HG03558 (cell line): ENCODE data around the gene TFCP2L1.
"Not testable (repeated sequence)": the region's sequence is repeated elsewhere in the genome, so short reads cannot be mapped to it uniquely, and the experiment has no call there.

ENCODE experiments used
- ATAC-seq: cut with Tn5 transposase; IDR thresholded peaks from one replicate; pipeline ENCODE4 v1.9.1; 2021; ENCODE audit warnings: moderate number of reproducible peaks; ENCODE audit not compliant: unreplicated experiment; ENCODE audit errors: extremely low read depth

Gene TFCP2L1

DNA sequence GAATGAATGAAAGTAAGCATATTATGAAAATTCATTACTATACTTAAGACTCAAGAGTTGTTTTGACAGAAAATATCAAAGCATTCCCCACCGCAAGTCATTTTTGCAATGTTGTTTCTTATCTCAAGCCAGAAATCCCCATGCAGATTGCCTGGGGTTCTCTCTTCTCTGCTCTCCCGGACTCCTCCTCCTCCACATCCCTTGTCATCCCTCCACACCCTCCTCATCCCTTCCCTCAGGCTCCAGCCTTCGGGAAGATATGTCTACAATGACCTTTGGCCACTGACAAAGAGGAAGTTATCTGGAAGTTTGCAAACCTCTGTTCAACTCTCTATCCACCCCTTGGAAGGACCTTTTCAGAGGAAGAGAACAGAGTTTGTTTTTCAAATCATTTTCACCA lies 11.9 kb downstream of the TFCP2L1 start:
- ATAC-seq = no peak

- ATAC-seq = no peak
Measured at GRCh38 chr2:121272596-121272995, 12.4 kb downstream of the TFCP2L1 start.

- not testable (repeated sequence) for ATAC-seq
Measured at GRCh38 chr2:121269436-121269835, 15.6 kb downstream of the TFCP2L1 start.

DNA sequence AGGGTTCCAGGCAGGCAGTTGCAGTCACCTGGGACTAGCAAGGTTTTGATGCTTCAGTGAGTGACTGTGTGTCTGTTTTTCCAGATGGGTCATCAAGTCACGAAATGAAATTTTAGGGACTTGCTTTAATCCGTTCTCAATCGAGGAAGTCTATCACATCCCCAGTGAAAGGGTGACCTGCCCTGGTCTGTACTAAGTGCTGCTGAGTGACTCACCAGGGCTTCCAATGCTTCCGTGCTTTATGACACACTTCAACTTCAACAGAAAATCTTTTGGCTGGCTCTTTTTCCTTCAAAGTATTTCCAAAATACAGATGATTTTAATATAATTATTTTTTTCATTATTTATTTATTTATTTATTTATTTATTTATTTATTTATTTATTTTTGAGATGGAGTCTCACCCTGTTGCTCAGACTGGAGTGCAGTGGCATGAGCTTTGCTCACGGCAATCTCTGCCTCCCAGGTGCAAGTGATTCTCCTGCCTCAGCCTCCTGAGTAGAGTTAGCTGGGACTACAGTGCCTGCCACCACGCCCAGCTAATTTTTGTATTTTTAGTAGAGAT lies 18.4 kb downstream of the TFCP2L1 start:
- ATAC-seq = no peak

DNA sequence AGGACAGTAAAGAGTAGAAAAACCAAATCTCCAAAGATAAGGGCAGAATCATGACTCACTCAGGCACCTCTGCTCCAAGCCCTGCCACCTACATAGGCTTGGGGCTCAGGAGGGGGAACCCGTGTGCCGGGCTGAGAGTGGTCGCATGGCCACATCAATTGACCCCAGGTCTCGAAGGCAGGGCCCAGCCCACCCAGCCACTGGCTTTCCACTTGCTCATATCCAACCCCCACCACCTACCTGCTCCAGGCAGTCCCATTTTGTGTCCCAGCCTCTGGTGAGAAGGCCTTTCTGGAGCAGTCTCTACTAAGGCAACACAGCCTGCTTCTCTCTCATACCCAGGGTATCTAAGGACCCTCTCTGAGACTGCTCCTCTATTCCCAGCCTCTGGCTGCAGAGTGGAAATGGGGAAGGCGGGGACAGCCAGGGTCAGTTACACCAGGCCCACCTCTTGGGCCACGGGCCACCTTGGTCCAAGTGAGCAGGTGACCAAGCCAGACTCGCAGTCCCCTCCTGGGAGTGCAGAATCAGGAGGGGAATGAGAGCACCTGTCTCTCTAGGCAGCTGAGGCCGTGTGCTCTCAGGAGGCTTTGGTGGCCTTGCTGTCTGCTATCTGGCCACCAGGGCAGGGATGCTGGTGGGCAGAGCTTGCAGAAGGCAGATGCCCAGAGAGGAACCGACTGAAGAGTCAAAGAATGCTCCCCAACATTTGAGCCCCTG lies 20.8 kb downstream of the TFCP2L1 start:
- no peak for ATAC-seq

- ATAC-seq = no peak
Measured at GRCh38 chr2:121260370-121261154, 24.4 kb downstream of the TFCP2L1 start.

GRCh38 chr2:121258051-121258450 lies 27.0 kb downstream of the TFCP2L1 start:
- no peak for ATAC-seq

GRCh38 chr2:121257480-121257840 lies 27.5 kb downstream of the TFCP2L1 start:
- ATAC-seq = no peak

DNA sequence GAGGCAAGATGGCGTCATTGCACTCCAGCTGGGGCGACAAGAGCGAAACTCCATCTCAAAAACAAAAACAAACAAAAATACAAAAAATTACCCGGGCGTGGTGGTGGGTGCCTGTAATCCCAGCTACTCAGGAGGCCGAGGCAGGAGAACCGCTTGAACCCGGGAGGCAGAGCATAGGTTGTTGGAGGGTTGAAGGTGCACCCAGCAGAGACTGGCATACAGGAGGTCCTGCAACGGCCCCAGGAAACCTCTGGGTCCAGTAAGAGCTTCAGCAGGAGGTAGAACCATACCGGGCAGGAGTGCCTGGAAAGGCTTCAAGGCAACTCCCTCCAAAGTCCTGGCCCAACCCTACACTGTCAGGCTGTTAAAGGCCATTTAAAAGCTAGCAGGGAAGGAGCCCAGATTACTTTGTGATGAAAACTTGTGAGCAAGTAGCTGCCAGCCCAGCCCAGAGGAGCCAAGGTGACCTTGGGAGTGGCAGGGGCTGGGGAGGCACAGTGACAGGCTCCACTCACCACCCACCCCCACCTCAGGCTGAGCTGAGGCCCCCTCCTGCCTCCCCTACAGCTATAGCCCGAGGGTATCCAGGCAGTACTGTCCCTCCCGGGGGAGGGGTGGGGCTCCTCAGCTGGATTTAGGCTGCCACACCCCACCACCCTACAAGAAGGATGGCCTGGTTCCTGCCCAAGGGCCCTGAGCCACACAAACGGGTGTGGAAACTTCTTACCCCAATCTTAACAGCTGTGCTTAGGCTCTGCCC lies 28.1 kb downstream of the TFCP2L1 start:
- ATAC-seq = no peak

GRCh38 chr2:121255358-121255757 lies 29.6 kb downstream of the TFCP2L1 start:
- ATAC-seq = no peak

GRCh38 chr2:121254748-121255147 lies 30.3 kb downstream of the TFCP2L1 start:
- ATAC-seq = no peak

DNA sequence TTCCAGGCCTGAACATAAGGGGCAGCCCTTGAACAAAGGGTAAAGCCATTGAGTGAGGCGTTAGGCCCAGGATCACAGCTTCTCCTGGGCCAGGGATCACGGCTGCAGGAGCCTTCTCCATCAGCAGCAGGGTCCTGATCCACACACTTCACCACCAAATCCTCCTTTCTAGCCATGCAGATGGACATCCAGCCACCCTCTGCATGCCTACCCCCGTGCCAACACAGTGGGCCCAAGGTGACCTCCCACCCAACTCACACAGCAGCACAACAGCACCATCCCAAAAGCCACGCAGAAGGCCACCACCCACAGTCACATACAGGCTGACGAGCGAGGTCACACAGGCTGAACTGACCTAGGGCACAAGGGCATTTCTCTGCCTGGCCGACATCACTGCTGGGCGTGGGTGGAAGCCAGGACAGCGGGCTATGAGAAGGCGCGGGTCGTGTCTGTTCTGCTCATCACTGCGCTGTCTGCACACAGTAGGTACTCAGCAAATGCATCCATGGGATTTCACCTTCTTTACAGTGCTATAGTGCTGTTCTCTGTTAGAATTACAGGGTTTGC lies 31.2 kb downstream of the TFCP2L1 start:
- ATAC-seq = no peak

DNA sequence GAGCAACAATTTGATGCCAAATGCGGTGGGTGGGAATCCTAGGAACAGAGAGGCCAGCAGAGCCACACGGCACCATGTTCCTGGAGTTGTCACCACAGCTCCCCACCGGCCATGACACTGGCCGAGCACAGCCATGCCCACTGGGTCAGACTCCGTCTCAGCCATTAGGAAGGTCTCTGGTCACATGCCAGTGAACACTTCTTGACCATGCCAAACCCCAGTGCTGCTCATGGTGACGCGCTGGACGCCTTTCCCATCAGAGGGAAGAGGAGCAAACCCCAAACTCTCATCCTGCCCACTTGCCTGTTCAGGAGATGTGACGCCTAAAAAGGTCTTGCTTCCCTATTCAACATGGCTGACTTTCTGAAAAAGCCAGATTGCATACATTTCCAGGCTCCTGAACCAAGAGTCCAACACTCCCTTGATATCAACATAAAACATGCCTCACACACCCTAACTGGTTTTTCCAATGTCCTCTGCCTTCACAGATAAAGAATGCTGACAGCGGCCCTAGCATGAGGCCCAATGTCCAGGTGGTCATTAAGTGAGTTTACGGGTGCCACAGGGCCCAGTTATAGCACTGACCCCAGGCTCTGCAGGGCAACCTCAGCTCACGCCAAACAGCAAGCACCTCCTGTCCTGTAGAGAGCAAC lies 31.9 kb downstream of the TFCP2L1 start:
- ATAC-seq = no peak

DNA sequence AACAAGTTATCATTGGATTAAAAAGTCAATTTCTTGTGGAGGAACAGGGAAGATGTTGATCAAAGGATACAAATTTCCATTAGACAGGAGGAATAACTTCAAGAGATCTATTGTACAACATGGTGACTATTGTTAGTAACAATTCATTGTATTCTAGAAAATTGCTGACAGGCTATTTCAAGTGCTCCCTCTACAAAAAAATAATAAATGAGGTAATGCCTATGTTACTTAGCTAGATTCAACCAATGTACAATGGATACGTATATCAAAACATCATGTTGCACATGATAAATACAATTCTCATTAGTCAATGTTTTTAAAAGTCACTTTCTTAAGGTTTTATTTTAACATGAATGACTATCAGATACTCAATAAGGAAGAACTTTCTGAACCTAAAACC lies 33.5 kb downstream of the TFCP2L1 start:
- ATAC-seq = no peak

DNA sequence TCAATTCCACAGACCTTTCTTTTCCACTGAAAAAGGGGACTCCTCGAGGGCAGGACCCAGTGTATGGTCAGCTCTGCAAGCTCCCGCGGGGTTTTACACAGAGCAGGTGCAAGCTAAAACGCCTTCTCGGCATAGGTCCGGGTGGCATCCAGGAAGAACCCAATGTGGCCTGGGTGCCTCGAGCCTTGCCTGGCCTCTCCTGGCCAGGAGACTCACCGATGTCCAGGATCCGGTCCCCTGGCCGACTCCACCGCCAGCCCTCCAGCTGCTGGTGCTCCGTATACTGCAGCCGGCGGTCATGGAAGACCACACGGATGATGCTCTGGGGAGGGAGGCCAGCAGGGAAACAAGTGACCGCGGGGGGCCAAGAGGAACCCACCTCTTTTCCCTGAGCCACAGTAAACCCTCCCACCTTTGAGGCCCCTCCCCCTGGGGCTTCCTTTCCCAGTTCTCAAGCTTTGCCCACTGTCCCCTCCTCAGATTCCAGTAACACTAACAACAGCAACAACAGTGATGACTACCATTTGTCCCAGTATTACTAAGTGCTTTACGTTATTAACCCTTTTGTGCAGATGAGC lies 36.1 kb downstream of the TFCP2L1 start:
- no peak for ATAC-seq

GRCh38 chr2:121247971-121248370 lies 37.0 kb downstream of the TFCP2L1 start:
- ATAC-seq = no peak

DNA sequence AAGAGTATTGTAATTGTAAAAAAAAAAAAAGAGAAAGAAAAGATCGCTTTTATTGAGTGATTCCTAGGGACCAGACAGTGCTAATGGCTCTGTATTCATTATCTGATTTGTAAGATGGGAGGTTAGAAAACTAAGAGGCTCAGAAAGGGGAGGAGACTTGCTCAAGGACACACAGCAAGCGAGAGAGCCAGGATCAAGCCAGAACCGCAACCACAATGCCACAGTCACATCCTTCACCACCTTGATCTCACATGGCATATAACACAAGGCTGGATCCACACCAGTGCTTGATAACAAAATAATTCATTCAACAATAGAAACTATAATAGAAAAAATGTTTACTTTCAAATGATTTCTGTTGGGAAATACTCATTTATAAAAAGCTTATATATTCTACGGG lies 37.5 kb downstream of the TFCP2L1 start:
- no peak for ATAC-seq

GRCh38 chr2:121246704-121247255 lies 38.2 kb downstream of the TFCP2L1 start:
- no peak for ATAC-seq

- no peak for ATAC-seq
Measured at GRCh38 chr2:121245913-121246312, 39.1 kb downstream of the TFCP2L1 start.
